GM12872 (cell line): ENCODE measurements around the gene MARK1.

Experiments
- CTCF ChIP-seq: IDR thresholded peaks from 3 replicates; pipeline ENCODE4 v1.5.1; 2011; ENCODE audit warnings: low read depth, mild to moderate bottlenecking, low read length, moderate library complexity; ENCODE audit not compliant: insufficient read depth

MARK1 gene

GRCh38 chr1:220575718-220576497 is 48.0 kb downstream of the MARK1 start:
- no peak for TF ChIP-seq CTCF

- TF ChIP-seq CTCF = no peak
Observed at GRCh38 chr1:220577926-220578325, 50.0 kb downstream of the MARK1 start.

GRCh38 chr1:220579317-220579716 is 51.4 kb downstream of the MARK1 start:
- no peak for TF ChIP-seq CTCF

GRCh38 chr1:220592714-220593113 is 64.8 kb downstream of the MARK1 start:
- no peak for TF ChIP-seq CTCF

GRCh38 chr1:220594356-220594755 is 66.4 kb downstream of the MARK1 start:
- no peak for TF ChIP-seq CTCF

GRCh38 chr1:220595179-220595578 is 67.2 kb downstream of the MARK1 start:
- no peak for TF ChIP-seq CTCF

- TF ChIP-seq CTCF = no peak
Observed at GRCh38 chr1:220604926-220605325, 77.0 kb downstream of the MARK1 start.
